GM12873 (cell line): ENCODE measurements around the gene MTCH1.

Source experiments
- TF ChIP-seq, protein P1 (sequence below): IDR thresholded peaks from 2 replicates; pipeline ENCODE4 v1.5.1; 2012; ENCODE audit warnings: low read depth, mild to moderate bottlenecking, moderate library complexity, low read length, control low read depth; ENCODE audit not compliant: insufficient read depth; ENCODE audit errors: missing control alignments

MTCH1 gene

DNA sequence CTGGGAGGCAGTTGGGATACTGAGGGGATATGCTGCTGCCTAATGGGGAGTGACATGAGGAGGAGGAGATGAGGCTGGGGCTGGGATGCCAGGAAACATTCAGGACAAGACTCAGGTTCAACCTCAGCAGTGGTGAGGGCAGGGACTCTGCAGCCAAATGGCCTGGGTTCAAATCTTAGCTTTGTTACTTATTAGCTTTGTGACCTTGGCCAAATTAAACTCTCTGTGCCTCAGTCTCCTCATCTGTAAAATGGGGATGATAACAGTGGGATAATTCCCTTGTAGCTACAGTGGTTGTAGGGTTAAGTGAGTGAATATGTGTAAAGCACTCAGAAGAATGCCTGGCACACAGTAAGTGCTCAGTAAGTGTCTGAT is 29.6 kb downstream of the MTCH1 start:
- TF ChIP-seq, protein P1, sequence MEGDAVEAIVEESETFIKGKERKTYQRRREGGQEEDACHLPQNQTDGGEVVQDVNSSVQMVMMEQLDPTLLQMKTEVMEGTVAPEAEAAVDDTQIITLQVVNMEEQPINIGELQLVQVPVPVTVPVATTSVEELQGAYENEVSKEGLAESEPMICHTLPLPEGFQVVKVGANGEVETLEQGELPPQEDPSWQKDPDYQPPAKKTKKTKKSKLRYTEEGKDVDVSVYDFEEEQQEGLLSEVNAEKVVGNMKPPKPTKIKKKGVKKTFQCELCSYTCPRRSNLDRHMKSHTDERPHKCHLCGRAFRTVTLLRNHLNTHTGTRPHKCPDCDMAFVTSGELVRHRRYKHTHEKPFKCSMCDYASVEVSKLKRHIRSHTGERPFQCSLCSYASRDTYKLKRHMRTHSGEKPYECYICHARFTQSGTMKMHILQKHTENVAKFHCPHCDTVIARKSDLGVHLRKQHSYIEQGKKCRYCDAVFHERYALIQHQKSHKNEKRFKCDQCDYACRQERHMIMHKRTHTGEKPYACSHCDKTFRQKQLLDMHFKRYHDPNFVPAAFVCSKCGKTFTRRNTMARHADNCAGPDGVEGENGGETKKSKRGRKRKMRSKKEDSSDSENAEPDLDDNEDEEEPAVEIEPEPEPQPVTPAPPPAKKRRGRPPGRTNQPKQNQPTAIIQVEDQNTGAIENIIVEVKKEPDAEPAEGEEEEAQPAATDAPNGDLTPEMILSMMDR, result no peak

DNA sequence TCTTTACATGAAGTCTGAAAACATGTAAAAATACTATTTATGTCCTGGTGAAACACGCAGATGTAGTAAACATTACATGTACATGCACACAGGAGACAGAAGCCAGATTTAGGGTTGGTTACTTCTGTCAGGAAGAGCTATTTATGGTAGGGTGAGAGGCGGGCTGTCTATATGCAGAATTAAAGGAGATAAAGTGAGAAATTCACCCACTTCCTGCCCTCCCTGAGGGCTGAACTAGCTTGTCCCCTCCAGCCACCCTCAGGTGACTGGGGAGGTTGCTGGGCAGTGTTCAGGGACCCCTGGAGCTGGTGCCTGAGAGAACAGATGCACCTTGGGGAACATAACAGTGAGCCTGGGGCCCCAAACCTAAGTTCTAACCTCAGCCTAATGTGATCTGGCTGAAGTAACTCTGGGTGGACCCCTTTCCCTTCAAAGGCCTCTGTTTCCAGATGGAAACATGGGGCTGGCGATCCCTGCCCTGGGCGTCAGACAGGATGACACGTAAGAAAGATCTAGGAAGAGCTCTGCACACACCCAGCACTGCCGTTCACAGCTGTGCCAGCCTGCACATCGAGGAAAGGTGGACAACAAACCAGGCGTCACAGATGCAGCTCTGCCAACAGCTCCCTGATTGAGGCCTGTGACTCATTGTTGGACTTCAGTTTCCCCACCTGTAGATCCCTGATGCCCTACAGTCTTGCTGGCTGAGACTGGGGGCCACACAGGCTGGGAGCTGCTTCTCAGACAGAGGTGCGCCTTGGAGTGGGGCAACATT is 30.1 kb downstream of the MTCH1 start:
- TF ChIP-seq, protein P1, result no peak

DNA sequence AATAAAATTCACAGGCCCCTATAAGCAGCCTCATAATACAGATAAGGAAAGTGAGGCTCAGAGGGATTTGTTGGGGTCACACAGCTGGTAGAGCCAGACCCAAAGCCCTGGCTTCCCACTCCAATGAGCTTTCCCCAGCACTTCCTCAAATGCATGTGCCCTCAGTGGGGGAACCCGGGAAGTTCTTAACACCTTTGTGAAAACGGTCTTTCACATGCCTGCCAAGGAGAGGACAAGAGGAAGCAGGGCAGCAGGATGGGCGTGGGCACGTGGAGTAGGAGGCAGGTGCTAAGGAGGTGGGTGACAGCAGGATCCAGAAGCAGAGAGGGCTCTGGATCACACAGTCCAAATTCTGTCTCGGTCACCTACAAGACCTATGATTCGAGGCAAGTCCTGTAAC is 30.9 kb downstream of the MTCH1 start:
- TF ChIP-seq, protein P1, result no peak

DNA sequence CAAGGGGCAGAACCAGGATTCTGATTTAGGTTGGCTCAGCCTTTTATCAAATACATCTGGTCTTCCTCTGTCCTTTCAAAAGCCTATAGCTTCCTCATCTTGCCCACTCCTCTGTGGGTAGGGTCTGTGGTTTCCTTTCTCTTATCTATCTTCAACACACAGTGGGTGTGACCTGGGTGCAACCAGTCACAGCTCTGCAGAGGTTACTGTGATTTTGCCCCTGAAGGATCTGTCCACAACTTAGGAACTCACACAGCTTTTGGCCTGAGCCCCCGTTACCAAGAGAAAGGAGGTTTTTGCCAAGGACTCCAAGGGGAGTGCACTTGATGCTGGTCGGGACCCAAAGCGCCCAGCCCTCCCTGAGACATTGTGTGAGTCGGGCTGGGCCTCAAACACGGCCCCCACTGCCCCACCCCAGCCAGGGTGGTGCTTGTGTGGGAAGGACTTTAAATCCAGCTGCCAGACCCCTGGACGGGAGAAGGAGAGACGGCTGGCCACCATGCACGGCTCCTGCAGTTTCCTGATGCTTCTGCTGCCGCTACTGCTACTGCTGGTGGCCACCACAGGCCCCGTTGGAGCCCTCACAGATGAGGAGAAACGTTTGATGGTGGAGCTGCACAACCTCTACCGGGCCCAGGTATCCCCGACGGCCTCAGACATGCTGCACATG is 31.6 kb downstream of the MTCH1 start, which contains the start of gene PI16:
Gene PI16 (plus strand): TSS at position 477 of the 670 bp plus-strand sequence. CDS start 23 bp downstream, at position 500.
- TF ChIP-seq, protein P1, result no peak

DNA sequence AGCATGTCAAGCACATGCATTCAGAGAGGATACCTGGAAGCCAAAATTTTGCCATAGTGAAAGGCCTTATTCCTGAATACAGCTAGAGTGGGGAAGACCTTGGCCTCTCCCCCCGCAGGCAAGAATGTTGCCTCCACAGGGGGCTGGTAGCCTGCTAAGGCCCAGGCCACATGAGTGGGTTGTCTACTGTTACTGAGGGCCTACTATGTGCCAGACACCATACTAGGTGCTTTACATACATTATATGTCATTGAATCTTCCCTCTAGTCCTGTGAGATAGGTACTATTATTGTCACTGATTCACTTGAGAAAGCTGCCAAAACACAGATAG is 32.1 kb downstream of the MTCH1 start:
- TF ChIP-seq, protein P1, result no peak

DNA sequence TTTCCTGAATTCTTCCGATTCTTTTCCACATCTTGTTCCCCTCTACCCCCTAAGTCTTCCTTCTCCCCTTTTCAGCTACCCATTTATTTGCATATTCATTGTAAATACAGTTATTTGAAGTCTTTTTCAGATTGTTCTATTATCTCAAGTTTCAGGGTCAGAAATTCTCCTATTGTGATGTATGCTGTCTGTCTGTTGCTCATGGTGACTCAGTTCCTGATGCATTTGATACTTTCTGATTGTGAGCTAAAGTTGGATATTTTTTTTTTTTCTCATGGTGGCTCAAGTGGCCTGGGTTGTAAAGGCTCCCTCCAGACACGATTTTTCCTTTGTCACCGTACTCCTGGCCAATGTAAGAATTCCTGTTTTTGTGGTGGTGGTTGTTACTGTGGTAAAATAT is 36.4 kb downstream of the MTCH1 start:
- TF ChIP-seq, protein P1, result no peak

DNA sequence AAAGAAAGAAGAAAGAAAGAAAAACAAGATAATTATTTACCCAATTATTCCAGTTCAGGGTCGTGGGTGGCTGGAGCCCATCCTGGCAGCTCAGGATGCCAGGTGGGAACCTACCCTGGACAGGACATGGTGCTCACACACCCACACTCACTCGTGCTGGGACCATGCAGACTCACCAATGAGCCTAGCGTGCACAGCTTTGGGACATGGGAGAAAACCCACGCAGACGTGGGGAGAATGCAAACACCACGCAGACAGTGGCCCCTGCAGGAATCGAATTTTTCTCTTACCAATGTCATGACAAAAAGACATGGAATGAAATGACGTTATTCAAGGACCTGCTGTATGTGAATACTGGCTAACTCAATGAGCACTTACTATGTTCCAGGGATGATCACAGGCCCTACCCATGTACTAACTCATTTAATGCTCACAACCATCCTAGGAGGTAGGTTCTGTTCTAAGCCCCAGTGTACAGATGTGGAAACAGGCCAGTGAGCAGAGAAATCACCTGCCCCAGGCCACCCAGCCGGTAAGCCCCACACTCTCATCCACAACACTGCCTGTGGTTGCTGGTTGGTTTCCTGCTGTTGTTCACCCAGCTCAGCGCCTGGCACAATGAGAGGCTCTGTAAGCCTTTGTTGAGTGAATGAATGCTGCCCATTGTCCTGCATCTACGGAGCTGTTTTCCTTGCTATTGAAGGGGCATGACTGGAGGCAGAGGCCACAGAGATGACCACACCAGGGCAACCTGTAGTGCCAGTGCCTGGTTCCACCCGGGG is 38.2 kb downstream of the MTCH1 start:
- TF ChIP-seq, protein P1, result no peak
